Bronchial epithelial cell (primary cell): ENCODE measurements around the gene SMYD3. TPM values are rescaled to one million over a fixed set of nuclear protein-coding genes. Genes with fewer than 3 reads are reported as not detected.

ENCODE experiments used
- DNase-seq: peaks from one replicate; pipeline ENCODE4 v3.0.0-alpha.2; 2010; ENCODE audit warnings: low read depth
- FAIRE-seq: peaks from 2 replicates; lab custom pipeline; 2011; peaks lifted over from hg19 to GRCh38; lab: Jason Lieb, UNC
- H3K27me3 ChIP-seq: 2 replicates; pipeline ENCODE4 v1.5.1; 2011; ENCODE audit warnings: low read length; ENCODE audit not compliant: control insufficient read depth, insufficient read depth
- H3K36me3 ChIP-seq: 2 replicates; pipeline ENCODE4 v1.5.1; 2011; ENCODE audit warnings: low read length; ENCODE audit not compliant: control insufficient read depth, insufficient read depth
- H3K4me3 ChIP-seq: 2 replicates; pipeline ENCODE4 v1.5.1; 2011; ENCODE audit warnings: mild to moderate bottlenecking, low read depth, low read length, control low read depth
- total RNA-seq: library from RNA; depleted of rRNA; stranded (reverse); fragments of >200 nt; gene quantifications from 2 replicates; pipeline ENCODE4 v1.2.1, GENCODE V29; 2014
- TF ChIP-seq, protein P1 (sequence below): IDR thresholded peaks from 2 replicates; pipeline ENCODE4 v1.5.1; 2011; ENCODE audit warnings: mild to moderate bottlenecking, moderate library complexity, low read length, control low read depth, inconsistent platforms; ENCODE audit not compliant: insufficient read depth, severe bottlenecking

SMYD3 gene
- total RNA-seq, 1 donor from 2014 or later, result 17.4 TPM

DNA sequence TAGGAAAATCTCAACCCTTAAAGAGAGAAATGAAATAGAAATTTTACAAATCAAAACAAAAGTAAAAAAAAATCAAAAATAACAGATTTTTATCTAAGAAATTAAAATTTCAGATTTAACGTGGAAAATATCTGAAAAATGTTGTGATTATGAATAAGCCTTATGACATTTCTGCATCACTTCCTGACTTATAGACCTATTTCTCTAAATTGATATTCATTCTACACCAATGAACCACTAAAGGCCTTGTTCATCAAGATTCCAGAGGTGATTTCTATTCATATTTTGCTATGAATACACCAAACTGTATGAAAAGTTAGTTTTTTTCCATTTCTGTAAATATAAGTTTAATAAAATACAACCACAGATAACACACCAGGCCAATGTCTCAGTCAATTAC lies 261.5 kb downstream of the SMYD3 start:
- FAIRE-seq (no peak), DNase-seq (no peak)
- Histone ChIP-seq H3K4me3 (no peak overlapping the region), H3K27me3 (no peaks in the 10 kb centered on the region), H3K36me3 (no peaks in the 10 kb centered on the region)
- TF ChIP-seq, protein P1, sequence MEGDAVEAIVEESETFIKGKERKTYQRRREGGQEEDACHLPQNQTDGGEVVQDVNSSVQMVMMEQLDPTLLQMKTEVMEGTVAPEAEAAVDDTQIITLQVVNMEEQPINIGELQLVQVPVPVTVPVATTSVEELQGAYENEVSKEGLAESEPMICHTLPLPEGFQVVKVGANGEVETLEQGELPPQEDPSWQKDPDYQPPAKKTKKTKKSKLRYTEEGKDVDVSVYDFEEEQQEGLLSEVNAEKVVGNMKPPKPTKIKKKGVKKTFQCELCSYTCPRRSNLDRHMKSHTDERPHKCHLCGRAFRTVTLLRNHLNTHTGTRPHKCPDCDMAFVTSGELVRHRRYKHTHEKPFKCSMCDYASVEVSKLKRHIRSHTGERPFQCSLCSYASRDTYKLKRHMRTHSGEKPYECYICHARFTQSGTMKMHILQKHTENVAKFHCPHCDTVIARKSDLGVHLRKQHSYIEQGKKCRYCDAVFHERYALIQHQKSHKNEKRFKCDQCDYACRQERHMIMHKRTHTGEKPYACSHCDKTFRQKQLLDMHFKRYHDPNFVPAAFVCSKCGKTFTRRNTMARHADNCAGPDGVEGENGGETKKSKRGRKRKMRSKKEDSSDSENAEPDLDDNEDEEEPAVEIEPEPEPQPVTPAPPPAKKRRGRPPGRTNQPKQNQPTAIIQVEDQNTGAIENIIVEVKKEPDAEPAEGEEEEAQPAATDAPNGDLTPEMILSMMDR, result no peak

DNA sequence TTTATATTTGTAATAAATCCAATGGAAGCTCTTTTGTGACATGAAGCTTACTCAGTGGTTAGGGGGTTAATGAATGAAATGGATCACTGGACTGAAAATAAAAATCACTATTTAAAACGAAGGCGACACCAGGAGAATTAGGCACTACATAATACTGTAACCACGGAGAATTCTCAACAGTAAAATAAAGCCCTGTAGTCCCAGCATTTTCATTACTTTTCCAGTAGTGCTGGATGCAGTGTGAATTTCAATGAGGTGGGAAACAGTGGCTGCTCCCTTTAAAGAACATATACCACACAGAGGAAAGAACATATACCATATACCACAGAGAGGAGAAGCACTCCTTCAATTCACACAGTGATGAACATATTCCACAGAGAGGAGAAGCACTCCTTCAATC lies 275.0 kb downstream of the SMYD3 start:
- FAIRE-seq (no peak), DNase-seq (no peak)
- TF ChIP-seq, protein P1, result no peak
- no peaks in the 10 kb centered on the region for H3K27me3 ChIP-seq
- no peaks in the 10 kb centered on the region for H3K36me3 ChIP-seq
- H3K4me3 ChIP-seq, result no peak overlapping the region

DNA sequence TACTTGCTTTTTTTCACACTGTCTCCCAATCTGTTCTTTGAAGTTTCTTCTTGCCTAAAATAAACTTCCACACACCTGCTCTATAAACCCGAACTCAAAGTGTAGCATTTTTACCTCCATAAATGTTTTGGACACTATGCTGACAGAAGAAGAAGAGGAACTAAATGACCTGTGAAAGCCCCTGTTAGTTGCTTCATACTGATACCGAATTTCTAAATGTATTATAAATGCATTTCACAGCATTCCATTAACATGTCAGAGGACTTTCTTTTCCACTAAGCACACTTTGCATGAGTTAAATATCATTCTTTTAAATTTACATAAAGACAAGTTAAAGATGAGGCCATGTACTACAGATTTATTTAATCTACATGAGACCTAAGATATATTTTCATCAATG lies 281.0 kb downstream of the SMYD3 start:
- FAIRE-seq (no peak), DNase-seq (no peak)
- no peak overlapping the region for H3K4me3 ChIP-seq
- no peaks in the 10 kb centered on the region for H3K36me3 ChIP-seq
- TF ChIP-seq, protein P1, result no peak
- H3K27me3 ChIP-seq, result no peaks in the 10 kb centered on the region

DNA sequence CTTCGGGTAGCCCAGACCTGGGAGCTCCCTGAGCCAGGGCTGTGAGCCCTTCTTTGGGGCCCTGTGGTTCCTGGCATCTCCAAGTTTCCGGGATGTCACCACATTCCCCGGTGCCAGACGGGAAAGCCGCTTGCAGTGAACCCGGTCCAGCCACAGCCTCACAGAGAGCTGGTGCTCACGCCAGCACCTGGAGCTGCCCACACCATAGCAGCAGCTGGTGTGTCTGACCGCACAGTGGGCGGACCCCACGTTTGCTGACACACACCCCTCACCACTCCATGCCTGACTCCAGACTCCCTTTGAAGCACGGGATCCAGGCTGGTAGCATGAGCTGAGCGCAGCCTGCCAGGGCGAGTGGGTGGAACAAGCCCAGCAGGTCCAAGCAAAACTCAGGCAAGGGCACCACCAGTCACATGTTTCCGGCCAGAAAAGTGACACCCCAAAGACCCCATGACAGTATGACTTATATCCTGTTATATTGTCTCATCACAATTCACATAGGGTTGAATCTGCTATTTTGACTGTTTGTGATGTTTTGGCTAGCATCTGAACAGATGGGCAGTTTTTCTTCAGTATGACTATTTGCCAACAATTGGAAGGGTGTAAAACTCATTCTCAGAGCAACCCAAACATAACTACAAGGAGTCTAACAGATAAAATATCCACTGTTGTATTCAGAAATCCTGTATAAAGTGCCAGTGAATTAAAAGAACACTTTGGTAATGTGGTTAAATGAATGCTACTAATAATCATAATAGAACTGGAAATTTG lies 285.4 kb downstream of the SMYD3 start:
- H3K36me3 ChIP-seq, result no peaks in the 10 kb centered on the region
- no peak for DNase-seq
- no peak overlapping the region for H3K4me3 ChIP-seq
- no peak for FAIRE-seq
- TF ChIP-seq, protein P1, result no peak
- H3K27me3 ChIP-seq, result no peaks in the 10 kb centered on the region

DNA sequence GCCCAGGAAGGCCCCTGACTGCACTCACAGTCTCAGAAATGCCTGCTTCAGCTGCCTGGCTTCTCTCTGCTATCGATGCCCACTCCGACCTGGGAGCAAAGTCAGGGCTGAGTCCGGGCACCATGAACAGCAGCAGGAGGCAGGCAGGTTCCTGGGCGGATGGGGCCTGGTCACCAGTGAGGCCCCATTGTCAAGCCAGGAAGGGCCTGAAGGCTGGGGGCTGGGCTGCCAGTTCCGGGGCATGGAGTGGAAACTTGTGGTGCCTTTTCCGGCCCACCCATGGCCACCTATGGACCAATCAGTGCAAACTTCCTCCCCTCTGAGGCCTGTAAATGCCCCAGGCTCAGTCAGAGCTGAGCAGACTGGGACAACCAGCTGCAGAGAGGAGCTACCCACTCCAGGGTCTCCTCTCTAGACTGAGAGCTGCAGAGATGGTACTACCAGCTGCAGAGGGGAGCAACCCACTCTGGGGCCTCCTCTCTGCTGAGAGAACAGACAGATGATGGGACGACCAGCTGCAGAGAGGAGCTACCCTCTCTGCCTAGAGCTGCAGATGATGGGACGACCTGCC lies 286.5 kb downstream of the SMYD3 start:
- Histone ChIP-seq H3K27me3 (no peaks in the 10 kb centered on the region), H3K4me3 (no peak overlapping the region), H3K36me3 (no peaks in the 10 kb centered on the region)
- TF ChIP-seq, protein P1, result no peak
- FAIRE-seq, result no peak
- DNase-seq, result no peak
